ENCODE data around the gene MYO7B.

DNA sequence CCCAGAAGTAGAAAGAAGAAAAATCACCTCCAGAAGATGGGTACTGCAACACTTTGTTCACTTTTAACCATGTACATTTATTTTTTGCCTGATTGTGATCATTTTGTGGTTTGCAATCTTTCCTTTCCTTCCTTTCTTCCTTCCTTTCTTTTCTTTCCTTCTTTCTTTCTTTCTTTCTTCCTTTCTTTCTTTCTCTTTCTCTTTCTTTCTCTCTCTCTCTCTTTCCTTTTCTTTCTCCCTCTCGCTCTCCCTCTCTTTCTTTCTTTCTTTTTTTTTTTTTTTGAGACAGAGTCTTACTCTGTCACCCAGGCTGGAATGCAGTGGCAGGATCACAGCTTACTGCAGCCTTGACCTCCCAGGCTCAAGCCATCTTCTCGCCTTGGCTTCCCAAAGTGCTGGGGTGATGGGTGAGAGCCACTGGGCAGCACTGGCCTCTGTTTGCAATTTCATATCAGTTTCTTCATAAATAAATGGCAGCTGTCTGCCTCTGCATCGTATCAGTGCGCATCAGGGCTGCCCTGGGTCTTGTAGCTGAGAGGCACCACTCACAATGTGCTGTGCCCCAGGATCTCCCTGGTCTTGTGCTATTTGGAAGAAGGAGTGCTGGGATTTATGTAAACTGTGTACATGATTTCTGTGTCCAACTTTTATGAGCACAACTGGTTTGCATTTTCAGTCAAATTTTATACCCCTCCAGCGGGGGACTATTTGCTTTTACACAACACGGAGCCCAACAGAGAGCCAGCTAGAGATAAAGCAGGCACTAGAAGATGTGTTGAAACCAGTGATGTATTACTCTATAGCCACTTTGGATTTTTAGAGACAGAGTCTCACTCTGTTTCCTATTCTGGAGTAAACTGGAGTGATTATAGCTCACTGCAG lies 146.7 kb downstream of the MYO7B start:
- no peak for TF ChIP-seq EZH2 (optimal IDR thresholded peaks at IDR 0.05; ENCODE audit: low read depth, low read length)
- TF ChIP-seq, protein P1, sequence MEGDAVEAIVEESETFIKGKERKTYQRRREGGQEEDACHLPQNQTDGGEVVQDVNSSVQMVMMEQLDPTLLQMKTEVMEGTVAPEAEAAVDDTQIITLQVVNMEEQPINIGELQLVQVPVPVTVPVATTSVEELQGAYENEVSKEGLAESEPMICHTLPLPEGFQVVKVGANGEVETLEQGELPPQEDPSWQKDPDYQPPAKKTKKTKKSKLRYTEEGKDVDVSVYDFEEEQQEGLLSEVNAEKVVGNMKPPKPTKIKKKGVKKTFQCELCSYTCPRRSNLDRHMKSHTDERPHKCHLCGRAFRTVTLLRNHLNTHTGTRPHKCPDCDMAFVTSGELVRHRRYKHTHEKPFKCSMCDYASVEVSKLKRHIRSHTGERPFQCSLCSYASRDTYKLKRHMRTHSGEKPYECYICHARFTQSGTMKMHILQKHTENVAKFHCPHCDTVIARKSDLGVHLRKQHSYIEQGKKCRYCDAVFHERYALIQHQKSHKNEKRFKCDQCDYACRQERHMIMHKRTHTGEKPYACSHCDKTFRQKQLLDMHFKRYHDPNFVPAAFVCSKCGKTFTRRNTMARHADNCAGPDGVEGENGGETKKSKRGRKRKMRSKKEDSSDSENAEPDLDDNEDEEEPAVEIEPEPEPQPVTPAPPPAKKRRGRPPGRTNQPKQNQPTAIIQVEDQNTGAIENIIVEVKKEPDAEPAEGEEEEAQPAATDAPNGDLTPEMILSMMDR (IDR thresholded peaks at IDR 0.05; ENCODE audit: low read length): no peak
